OCI-LY1 (cell line): ENCODE results near the gene SYNDIG1.

ENCODE experiments used
- EZH2 ChIP-seq: fragments of 200-600 bp; sonication (generic), shearing (Covaris generic); IDR thresholded peaks from 2 replicates; pipeline ENCODE4 v1.8.0; 2017; ENCODE audit warnings: borderline replicate concordance, mixed run types, mild to moderate bottlenecking, antibody characterized with exemption, low read length, moderate library complexity, mixed read lengths
- TF ChIP-seq, protein P1 (sequence below): fragments of 200-600 bp; sonication (generic), shearing (Covaris generic); IDR thresholded peaks from 2 replicates; pipeline ENCODE4 v1.5.1; 2017; ENCODE audit warnings: mild to moderate bottlenecking, antibody characterized with exemption, low read length, moderate library complexity, mixed read lengths

DNA sequence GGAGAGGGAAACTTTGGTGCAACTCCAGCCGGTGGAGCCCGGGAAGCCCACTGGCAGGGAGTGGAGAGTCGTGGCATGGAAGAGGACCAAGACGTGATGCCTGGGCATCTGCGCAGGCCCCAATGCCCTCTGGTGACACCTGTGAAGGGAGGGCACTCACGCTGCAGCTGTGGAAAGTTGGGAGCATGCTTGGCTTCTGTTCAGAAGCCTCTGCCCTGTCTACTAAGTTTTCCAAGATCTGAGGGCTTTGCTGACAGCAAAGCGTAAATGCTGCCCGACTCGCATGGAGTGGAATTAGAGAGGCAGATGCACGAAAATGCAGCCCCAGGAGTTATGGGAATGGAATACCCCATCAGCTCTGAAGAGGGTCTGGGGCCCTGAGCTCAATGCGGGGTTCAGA lies 75.7 kb downstream of the SYNDIG1 start:
- no peak for TF ChIP-seq EZH2
- TF ChIP-seq, protein P1, sequence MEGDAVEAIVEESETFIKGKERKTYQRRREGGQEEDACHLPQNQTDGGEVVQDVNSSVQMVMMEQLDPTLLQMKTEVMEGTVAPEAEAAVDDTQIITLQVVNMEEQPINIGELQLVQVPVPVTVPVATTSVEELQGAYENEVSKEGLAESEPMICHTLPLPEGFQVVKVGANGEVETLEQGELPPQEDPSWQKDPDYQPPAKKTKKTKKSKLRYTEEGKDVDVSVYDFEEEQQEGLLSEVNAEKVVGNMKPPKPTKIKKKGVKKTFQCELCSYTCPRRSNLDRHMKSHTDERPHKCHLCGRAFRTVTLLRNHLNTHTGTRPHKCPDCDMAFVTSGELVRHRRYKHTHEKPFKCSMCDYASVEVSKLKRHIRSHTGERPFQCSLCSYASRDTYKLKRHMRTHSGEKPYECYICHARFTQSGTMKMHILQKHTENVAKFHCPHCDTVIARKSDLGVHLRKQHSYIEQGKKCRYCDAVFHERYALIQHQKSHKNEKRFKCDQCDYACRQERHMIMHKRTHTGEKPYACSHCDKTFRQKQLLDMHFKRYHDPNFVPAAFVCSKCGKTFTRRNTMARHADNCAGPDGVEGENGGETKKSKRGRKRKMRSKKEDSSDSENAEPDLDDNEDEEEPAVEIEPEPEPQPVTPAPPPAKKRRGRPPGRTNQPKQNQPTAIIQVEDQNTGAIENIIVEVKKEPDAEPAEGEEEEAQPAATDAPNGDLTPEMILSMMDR = no peak
